ENCODE measurements around the gene NGB.

DNA sequence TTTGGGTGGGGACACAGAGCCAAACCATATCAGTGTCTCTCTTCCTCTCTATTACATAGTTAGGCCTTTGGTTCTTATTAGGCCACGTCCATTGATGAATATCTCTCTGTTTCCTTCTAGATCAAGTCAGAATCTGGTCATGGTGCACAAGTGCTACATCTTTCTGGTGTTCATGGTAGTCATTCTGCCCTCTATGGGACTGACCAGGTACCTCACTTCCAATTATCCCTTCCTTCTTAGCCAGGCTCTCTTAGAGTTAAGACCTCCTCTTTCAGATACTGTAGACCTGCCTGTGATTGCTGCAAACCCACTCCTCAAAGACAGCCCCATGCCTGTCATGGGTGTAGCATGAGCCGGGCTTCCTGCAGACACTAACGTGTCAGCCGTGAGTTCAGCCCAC lies 25.2 kb downstream of the NGB start:
- TF ChIP-seq, protein P1, sequence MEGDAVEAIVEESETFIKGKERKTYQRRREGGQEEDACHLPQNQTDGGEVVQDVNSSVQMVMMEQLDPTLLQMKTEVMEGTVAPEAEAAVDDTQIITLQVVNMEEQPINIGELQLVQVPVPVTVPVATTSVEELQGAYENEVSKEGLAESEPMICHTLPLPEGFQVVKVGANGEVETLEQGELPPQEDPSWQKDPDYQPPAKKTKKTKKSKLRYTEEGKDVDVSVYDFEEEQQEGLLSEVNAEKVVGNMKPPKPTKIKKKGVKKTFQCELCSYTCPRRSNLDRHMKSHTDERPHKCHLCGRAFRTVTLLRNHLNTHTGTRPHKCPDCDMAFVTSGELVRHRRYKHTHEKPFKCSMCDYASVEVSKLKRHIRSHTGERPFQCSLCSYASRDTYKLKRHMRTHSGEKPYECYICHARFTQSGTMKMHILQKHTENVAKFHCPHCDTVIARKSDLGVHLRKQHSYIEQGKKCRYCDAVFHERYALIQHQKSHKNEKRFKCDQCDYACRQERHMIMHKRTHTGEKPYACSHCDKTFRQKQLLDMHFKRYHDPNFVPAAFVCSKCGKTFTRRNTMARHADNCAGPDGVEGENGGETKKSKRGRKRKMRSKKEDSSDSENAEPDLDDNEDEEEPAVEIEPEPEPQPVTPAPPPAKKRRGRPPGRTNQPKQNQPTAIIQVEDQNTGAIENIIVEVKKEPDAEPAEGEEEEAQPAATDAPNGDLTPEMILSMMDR (conservative IDR thresholded peaks at IDR 0.05; ENCODE audit: low read depth, low read length): peak; percentile 37; the same call in 1 of the 2 replicates
- no peak for TF ChIP-seq EZH2 (IDR thresholded peaks at IDR 0.05; ENCODE audit: low read length, unreplicated experiment)
